Mucosa of descending colon (tissue), 3 donors: ENCODE data around the gene INIP. TPM values are rescaled to one million over a fixed set of nuclear protein-coding genes. Genes with fewer than 3 reads are reported as not detected.

Experiments used
- ATAC-seq: fragments of 200-7000 bp; cut with Tn5 transposase; one replicate; pipeline ENCODE4 v1.9.1; 2020; ENCODE audit warnings: mild to moderate bottlenecking, moderate library complexity
- DNase-seq, 3 donors: peaks; one replicate each; pipeline ENCODE4 v3.0.0-alpha.2; 2020
- H3K36me3 ChIP-seq: fragments of 200-600 bp; one replicate; pipeline ENCODE4 v1.8.0; 2021; ENCODE audit warnings: low read depth, mild to moderate bottlenecking
- H3K4me1 ChIP-seq: fragments of 200-600 bp; one replicate; pipeline ENCODE4 v1.8.0; 2021; ENCODE audit warnings: low read depth, mild to moderate bottlenecking
- H3K4me3 ChIP-seq: fragments of 200-600 bp; one replicate; pipeline ENCODE4 v1.8.0; 2021; ENCODE audit warnings: mild to moderate bottlenecking
- H3K9me3 ChIP-seq: fragments of 200-600 bp; one replicate; pipeline ENCODE4 v1.8.0; 2021; ENCODE audit warnings: mild to moderate bottlenecking
- intact Hi-C, 2 donors: fragments of 100-400 bp; cut with DNase I in 1 of 2; cut with micrococcal nuclease in 1 of 2; formaldehyde crosslinking; loops; one replicate each; pipeline versions ENCODE4 v1.11.0 to v1.11.1; 2022; cut with DNase I, micrococcal nuclease
- total RNA-seq, 3 donors: library from RNA; stranded (reverse); fragmentation: NEBNext Ultra II Directional in 2 of 3; extraction: Animal tissue kit (Norgen Biotek cat#: 25700) in 2 of 3; gene quantifications; one replicate each; pipeline versions ENCODE4 v1.2.1 to v1.2.4, GENCODE V29; 2021 to 2023
- TF ChIP-seq, protein P1 (sequence below): fragments of 200-600 bp; IDR thresholded peaks from one replicate; pipeline ENCODE4 v1.8.0; 2022; ENCODE audit warnings: antibody characterized with exemption, mild to moderate bottlenecking
- donor health status: DM: no; HTN: no; CAD: no; lungs with moderate emphysema.
- donor health status: DM: no; HTN: no; CAD: no.
- donor health status: DM: no; HTN: yes; CAD: no.

INIP gene
- total RNA-seq, 3 donors from 2014 or later: 25.6 to 36.4 (median 30.6) TPM

DNA sequence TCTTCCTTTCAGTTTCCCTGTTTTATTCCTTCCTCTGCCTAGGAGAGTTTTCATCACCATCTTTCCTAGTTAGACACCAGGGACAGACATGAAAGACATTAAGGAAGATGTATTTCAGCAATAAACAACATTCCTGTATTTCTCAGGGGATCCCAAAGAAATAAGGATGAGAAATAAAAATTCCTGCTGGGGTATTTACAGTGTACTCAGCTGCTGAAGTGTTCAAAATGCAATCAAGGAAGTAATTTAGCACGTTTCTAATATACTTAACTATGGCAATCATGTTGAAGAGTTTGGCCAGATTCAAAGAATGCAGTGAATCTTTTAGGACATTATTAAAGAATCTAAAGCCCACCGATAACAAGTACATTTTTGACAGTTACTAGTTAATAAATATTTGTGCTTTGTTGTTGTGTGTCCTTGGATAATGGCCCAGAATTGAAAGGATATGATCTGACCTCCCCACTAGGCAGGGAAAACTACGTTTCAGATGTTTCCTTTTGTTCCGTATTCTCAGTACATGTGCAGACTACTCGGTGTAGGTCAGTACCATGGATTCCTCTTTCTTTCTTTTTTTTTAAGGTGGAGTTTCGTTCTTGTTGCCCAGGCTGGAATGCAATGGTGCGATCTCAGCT is 46.8 kb downstream of the INIP start:
- no peaks in the 10 kb centered on the region for H3K36me3 ChIP-seq
- no peaks in the 10 kb centered on the region for H3K4me1 ChIP-seq
- DNase-seq (no peak), ATAC-seq (no peak)
- no peak overlapping the region for H3K4me3 ChIP-seq
- no peaks in the 10 kb centered on the region for H3K9me3 ChIP-seq
- intact Hi-C loops: no loop called here
- TF ChIP-seq, protein P1, sequence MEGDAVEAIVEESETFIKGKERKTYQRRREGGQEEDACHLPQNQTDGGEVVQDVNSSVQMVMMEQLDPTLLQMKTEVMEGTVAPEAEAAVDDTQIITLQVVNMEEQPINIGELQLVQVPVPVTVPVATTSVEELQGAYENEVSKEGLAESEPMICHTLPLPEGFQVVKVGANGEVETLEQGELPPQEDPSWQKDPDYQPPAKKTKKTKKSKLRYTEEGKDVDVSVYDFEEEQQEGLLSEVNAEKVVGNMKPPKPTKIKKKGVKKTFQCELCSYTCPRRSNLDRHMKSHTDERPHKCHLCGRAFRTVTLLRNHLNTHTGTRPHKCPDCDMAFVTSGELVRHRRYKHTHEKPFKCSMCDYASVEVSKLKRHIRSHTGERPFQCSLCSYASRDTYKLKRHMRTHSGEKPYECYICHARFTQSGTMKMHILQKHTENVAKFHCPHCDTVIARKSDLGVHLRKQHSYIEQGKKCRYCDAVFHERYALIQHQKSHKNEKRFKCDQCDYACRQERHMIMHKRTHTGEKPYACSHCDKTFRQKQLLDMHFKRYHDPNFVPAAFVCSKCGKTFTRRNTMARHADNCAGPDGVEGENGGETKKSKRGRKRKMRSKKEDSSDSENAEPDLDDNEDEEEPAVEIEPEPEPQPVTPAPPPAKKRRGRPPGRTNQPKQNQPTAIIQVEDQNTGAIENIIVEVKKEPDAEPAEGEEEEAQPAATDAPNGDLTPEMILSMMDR: no peak

DNA sequence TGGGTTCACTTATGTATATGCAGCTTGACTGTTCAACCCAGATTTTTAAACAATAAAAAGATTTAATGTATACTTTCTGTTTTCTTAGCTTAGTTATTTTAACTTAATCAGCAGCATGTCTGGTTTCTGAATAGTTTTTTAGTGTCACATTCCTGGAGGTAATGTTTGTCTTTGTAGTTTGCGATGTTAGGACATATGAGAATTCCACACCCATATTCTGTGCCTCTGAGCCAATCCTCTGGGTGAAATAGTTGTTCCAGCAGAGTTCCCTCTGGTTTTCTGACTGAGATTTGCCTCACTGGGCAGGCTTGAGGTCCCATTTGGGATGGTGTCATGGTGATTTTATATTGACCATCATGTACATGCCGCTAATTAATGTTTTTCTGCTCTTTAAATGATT is 48.6 kb downstream of the INIP start:
- ATAC-seq (no peak), DNase-seq (no peak)
- no peak overlapping the region for H3K4me3 ChIP-seq
- TF ChIP-seq, protein P1: no peak
- H3K36me3 ChIP-seq: no peaks in the 10 kb centered on the region
- no peaks in the 10 kb centered on the region for H3K4me1 ChIP-seq
- H3K9me3 ChIP-seq: no peaks in the 10 kb centered on the region
- intact Hi-C loops: no loop called here

DNA sequence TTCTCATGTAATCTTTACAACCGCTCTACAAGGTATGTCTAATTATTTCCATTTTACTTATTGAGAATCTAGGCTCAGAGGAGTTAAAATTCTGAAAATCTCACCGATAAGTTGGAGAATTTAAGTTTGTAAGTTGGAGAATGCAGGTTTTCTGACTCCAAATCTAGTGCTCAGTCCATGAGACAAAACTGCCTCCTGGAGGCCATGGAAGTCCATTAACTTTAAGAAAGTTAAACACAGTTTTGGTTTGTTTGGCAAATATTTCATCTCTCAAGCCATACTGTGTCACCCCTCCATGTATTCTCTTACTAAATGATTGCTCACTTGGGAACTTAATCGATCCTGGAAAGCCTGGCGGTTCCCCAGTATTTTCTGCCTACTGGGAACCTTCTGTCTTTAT is 52.6 kb downstream of the INIP start:
- ATAC-seq: no peak
- Histone ChIP-seq H3K9me3 (no peaks in the 10 kb centered on the region), H3K4me3 (no peak overlapping the region), H3K4me1 (no peaks in the 10 kb centered on the region), H3K36me3 (no peaks in the 10 kb centered on the region)
- intact Hi-C loops: no loop called here
- no peak for DNase-seq
- TF ChIP-seq, protein P1: no peak

DNA sequence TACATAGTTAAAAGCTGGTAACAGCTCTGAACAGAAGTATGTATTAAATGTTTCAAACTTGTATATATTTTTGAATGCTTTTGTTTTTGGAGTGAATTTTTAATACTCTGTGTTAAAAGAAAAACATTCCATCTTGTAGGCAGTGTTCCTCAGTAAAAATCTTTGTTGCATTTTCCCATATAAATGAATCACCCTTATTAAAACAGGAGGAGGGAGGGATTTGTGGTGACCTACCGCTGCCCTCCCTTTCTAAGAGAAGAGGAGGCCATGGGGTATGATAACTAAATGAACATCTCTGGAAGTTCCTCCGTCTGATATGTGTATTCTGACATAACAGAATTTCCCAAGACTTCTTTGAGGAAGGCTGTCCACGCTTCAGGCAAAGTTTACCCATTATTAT is 53.4 kb downstream of the INIP start:
- Histone ChIP-seq H3K9me3 (no peaks in the 10 kb centered on the region), H3K36me3 (no peaks in the 10 kb centered on the region), H3K4me1 (no peaks in the 10 kb centered on the region), H3K4me3 (no peak overlapping the region)
- DNase-seq: no peak
- TF ChIP-seq, protein P1: no peak
- intact Hi-C loops: no loop called here
- ATAC-seq: no peak

DNA sequence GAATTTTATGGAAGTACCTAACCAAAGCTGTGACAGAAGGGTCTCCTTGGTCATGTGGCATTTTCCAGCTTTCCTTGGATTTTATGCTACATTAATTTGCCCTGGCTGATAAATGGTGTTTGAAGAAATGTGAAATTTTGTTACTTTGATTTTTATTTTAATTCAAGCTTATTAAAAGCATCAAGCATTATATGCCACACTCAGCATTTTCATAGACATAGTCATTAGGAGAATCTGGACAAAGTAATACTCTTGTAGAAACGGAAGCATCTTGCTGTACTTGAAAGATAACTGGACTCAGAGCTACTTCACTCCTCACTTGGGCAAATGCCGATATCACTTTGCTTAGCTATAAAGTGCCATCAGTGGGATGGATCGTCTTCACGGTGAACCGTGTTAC is 54.2 kb downstream of the INIP start:
- TF ChIP-seq, protein P1: no peak
- H3K9me3 ChIP-seq: no peaks in the 10 kb centered on the region

DNA sequence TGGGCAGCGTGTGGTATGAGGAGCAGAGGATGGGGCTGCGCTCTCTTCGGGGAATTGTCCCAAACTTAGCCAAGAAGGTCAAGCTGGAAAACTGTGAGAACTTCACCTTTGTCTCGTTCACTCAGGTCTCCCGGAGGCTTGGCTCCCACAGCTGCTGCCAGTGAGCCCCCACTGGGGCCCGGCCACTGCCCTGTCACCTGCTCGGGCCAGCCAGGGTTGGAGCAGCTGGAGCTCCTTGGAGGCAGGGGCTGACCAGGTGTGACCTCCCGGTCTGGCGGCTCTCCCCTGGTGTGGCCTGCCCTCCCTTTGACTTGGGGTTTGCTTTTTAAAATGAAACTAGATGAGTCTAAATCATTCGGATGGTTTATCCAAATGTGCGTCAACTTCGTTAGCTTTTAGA is 58.0 kb downstream of the INIP start:
- H3K9me3 ChIP-seq: no peaks in the 10 kb centered on the region
- ATAC-seq: no peak

More for the DNA sequence above, 54.2 kb downstream of the INIP start:
- no peak for DNase-seq
- no peak overlapping the region for H3K4me3 ChIP-seq
- H3K4me1 ChIP-seq: no peaks in the 10 kb centered on the region
- no peak for ATAC-seq
- no peaks in the 10 kb centered on the region for H3K36me3 ChIP-seq
- intact Hi-C loops: no loop called here

More for the DNA sequence above, 58.0 kb downstream of the INIP start:
- Histone ChIP-seq H3K36me3 (no peaks in the 10 kb centered on the region), H3K4me3 (no peak overlapping the region), H3K4me1 (no peaks in the 10 kb centered on the region)
- TF ChIP-seq, protein P1: no peak
- intact Hi-C loops: no loop called here
- DNase-seq: no peak
